Fibroblast of the aortic adventitia (primary cell): ENCODE data around the gene OPTN. TPM values are rescaled to one million over a fixed set of nuclear protein-coding genes. Genes with fewer than 3 reads are reported as not detected.
"Not testable (repeated sequence)": the region's sequence is repeated elsewhere in the genome, so short reads cannot be mapped to it uniquely, and the experiment has no call there.

Experiments used
- DNase-seq: peaks from one replicate; pipeline ENCODE4 v3.0.0-alpha.2; 2010; ENCODE audit warnings: low read depth
- H3K4me3 ChIP-seq: 2 replicates; pipeline ENCODE4 v1.5.1; 2011; ENCODE audit warnings: low read depth, mild to moderate bottlenecking, control low read depth, low read length, moderate library complexity
- total RNA-seq: library from RNA; depleted of rRNA; stranded (reverse); fragments of >200 nt; gene quantifications from 2 replicates; pipeline ENCODE4 v1.2.3, GENCODE V29; 2012; ENCODE audit warnings: low replicate concordance
- TF ChIP-seq, protein P1 (sequence below): IDR thresholded peaks from 2 replicates; pipeline ENCODE4 v1.5.1; 2011; ENCODE audit warnings: mild to moderate bottlenecking, low read length, control low read depth, inconsistent platforms; ENCODE audit not compliant: insufficient read depth

Gene OPTN
- total RNA-seq, 1 donor = 107 TPM

DNA sequence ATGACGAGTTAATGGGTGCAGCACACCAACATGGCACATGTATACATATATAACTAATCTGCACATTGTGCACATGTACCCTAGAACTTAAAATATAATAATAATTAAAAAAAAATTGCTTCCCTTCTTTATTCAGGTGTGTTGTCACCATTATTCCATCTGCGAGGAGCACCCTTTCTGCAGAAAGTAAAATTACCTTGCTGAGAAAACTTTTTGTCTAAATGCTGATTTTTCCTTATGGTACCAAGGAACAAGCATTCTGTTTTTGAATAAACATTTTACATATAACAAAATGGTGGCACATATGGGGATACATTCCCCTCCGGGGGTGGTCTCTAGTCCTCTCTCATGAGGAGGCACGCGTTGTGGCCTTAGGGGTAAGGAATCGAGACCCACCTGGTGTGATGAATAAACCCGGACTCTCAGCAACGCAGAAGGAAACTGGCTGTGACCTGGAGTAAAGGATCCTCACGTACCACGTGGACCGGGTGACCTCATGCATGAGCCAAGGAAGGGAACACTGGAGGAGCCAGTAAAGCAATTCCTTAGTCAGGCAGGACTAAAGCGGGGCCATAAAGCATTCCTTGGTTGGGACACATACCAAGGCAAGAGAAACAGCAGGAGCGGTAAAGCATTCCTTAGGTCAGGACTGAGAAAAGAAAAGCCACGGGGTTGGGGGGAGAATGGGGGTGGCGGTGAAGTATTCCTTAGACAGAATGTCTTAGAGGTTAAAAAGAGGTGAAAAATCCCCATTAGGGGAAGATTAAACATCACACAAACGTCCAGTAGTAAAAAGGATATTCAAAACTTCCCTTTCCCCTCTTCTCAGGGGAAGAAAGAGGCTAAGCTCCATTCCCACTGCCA is 20.8 kb upstream of the OPTN start:
- no peak for DNase-seq
- TF ChIP-seq, protein P1, sequence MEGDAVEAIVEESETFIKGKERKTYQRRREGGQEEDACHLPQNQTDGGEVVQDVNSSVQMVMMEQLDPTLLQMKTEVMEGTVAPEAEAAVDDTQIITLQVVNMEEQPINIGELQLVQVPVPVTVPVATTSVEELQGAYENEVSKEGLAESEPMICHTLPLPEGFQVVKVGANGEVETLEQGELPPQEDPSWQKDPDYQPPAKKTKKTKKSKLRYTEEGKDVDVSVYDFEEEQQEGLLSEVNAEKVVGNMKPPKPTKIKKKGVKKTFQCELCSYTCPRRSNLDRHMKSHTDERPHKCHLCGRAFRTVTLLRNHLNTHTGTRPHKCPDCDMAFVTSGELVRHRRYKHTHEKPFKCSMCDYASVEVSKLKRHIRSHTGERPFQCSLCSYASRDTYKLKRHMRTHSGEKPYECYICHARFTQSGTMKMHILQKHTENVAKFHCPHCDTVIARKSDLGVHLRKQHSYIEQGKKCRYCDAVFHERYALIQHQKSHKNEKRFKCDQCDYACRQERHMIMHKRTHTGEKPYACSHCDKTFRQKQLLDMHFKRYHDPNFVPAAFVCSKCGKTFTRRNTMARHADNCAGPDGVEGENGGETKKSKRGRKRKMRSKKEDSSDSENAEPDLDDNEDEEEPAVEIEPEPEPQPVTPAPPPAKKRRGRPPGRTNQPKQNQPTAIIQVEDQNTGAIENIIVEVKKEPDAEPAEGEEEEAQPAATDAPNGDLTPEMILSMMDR = no peak
- no peak overlapping the region for H3K4me3 ChIP-seq

DNA sequence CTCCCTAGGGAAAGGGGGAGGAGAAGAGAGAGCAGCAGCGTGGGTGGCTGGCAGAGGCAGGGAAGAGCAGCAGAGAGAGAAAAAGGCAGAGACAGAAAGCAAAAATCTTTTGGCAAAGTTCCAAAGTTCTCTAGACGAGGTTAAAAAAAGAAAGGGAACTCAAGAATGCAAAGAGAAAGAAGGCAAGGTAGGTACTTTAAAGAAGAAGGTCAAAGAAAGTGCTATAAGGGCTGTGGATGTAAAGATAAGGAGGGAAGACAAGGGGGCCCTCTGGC is 20.2 kb upstream of the OPTN start:
- DNase-seq = no peak
- H3K4me3 ChIP-seq = no peak overlapping the region
- TF ChIP-seq, protein P1 = no peak

DNA sequence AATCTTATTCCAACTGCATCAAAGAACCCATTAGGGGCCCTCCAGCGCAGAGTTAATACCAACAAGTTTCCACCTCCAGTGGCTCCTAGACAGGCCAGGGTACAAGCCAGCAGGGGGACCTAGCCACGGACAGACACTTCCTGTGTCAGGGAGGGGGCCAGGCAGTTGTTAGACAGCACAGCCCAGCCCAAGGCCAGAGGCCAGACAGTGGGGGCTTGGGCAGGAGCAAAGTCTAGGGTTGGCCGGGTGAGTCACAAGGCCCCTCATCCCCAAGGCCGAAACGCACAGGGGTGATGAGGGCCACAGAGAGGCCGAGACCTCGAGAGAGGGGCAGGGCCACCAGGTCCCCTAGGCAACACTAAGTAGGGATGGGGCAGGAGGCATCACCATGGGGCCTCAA is 19.3 kb upstream of the OPTN start:
- TF ChIP-seq, protein P1 = no peak

DNA sequence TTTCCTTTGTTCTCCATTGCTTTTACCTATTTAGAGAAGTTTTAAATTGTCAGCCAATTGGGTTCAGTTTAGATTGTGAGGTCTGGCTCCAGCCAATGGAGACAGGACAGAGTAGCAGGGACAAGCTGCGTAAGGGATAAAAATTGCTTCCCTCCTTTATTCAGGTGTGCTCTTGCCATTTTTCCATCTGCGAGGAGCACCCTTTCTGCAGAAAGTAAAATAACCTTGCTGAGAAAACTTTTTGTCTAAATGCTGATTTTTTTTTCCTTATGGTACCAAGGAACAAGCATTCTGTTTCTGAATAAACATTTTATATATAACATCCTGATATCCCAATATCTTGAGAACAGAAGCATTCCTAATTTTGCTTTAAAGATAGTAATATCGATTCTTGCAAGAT is 16.3 kb upstream of the OPTN start:
- DNase-seq = not testable (repeated sequence)

More for the DNA sequence above, 19.3 kb upstream of the OPTN start:
- H3K4me3 ChIP-seq = no peak overlapping the region
- no peak for DNase-seq

DNA sequence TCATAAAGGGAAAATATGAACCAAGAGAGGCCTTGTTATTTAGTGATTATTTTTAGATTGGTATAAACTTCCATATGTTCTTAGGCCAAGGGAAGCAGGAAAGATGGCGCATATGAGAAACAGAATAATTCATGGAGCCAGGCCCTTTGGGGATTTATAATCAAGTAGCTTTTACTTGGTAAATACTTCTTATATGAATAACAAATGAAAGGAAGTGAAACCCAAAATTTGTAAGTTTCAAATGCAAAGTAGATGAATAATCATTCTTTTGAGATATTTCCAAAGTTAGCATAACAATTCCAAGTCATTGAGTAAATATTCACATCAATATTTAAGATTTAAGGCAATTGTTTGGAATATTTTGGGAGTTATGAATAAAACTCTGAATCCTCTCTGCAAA is 13.9 kb upstream of the OPTN start:
- TF ChIP-seq, protein P1 = no peak
- DNase-seq = no peak
- H3K4me3 ChIP-seq = no peak overlapping the region

More for the DNA sequence above, 16.3 kb upstream of the OPTN start:
- not testable (repeated sequence) for H3K4me3 ChIP-seq

DNA sequence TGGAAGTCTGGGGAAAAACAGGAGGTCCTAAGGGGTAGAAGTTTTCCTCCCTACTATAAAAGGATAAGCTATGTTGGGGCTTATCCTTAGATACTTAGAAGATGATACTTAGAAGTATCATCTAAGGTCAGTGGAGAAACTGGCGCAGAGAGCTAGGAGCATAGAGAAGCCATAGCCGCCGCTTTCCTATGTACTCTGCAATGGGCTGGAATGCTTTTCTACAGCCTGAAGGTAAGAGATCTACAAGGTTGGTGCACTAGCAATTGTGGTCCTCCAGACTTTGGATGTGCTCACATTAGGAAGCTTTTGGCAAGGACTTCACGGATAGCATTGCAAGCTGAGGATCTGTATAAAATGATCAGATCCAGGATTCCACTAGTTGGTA is 12.4 kb upstream of the OPTN start:
- H3K4me3 ChIP-seq = no peak overlapping the region
- TF ChIP-seq, protein P1 = no peak
- no peak for DNase-seq

DNA sequence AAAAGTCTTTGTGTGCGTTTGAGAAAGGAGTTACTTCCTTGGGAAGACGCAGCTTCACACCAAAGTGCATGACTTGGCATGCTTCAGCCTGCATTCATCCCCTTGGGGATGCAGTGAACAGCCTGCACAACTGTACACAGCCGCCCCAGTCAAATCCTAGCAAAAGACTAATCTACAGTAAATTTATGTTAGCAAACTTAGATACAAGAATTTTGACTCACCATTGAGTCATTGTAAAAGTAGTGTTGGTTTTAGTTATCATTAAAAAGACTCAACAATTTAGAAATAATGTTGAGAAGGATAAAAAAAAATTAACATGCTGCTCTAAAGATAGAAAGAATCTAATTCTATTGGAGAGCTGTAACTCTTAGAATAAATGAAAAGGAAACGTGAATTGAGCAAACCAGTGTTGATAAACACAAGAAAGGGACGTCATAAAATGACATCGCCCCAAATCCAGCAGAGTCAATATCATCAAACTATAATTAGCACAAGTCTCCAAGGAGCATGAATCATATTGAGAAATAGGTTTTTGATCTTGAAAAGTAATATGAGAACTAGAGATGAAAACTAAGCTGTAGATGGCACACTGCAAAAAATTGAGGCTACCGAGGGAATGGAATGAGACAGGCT is 11.9 kb upstream of the OPTN start:
- no peak overlapping the region for H3K4me3 ChIP-seq
- peak; percentile 92 for DNase-seq
- TF ChIP-seq, protein P1 = no peak
